Mesenchymal stem cell (in vitro differentiated cells and primary cell): ENCODE results near the gene CYBA.
A peak's percentile ranks its signal among the peaks of the same experiment; 100 is the strongest.

Experiments used
- DNase-seq: peaks from one replicate; pipeline ENCODE4 v3.0.0-alpha.2; 2013
- H2AFZ ChIP-seq: one replicate; pipeline ENCODE4 v1.6.1; 2013; ENCODE audit warnings: low read depth, mild to moderate bottlenecking, control low read depth, inconsistent platforms, low read length, moderate library complexity
- H2AK5ac ChIP-seq: 2 replicates; pipeline ENCODE4 v1.6.1; 2013; ENCODE audit warnings: low read length, moderate library complexity, mild to moderate bottlenecking, inconsistent platforms; ENCODE audit not compliant: severe bottlenecking
- H2BK120ac ChIP-seq: one replicate; pipeline ENCODE4 v1.6.1; 2013; ENCODE audit warnings: low read depth, mild to moderate bottlenecking, inconsistent platforms, low read length, moderate library complexity
- H2BK12ac ChIP-seq, 2 experiments: one replicate each; pipeline ENCODE4 v1.6.1; 2013; ENCODE audit warnings: inconsistent platforms in 2 of 2, low read length in 2 of 2, mild to moderate bottlenecking in 2 of 2, moderate library complexity in 2 of 2, control low read depth in 1 of 2
- H2BK15ac ChIP-seq: one replicate; pipeline ENCODE4 v1.6.1; 2013; ENCODE audit warnings: mild to moderate bottlenecking, low read depth, inconsistent platforms; ENCODE audit not compliant: poor library complexity, severe bottlenecking
- H2BK5ac ChIP-seq: 2 replicates; pipeline ENCODE4 v1.6.1; 2013; ENCODE audit warnings: low read depth, mild to moderate bottlenecking, low read length, control low read depth, inconsistent platforms; ENCODE audit not compliant: poor library complexity, severe bottlenecking
- H3K14ac ChIP-seq, 2 experiments: one replicate each; pipeline ENCODE4 v1.6.1; 2013; ENCODE audit warnings: inconsistent platforms in 2 of 2, low read length in 2 of 2, control low read depth in 1 of 2, mild to moderate bottlenecking in 1 of 2, moderate library complexity in 1 of 2
- H3K18ac ChIP-seq, 2 experiments: one replicate each; pipeline ENCODE4 v1.6.1; 2013; ENCODE audit warnings: inconsistent platforms in 2 of 2, low read length in 2 of 2, control low read depth in 1 of 2, low read depth in 1 of 2, mild to moderate bottlenecking in 1 of 2
- H3K23ac ChIP-seq, 2 experiments: one replicate each; pipeline ENCODE4 v1.6.1; 2013; ENCODE audit warnings: inconsistent platforms in 2 of 2, low read length in 2 of 2, mild to moderate bottlenecking in 2 of 2, moderate library complexity in 2 of 2, control low read depth in 1 of 2
- H3K27ac ChIP-seq: 2 replicates; pipeline ENCODE4 v1.5.1; 2013; ENCODE audit warnings: mild to moderate bottlenecking, moderate library complexity, low read length, control low read depth, inconsistent platforms; ENCODE audit not compliant: poor library complexity, severe bottlenecking
- H3K27me3 ChIP-seq, 2 experiments: 2 replicates each; pipeline versions ENCODE4 v1.6.1 to v1.7.0; 2013; ENCODE audit warnings: low read length in 2 of 2, mild to moderate bottlenecking in 2 of 2, moderate library complexity in 2 of 2, control low read depth in 1 of 2, inconsistent platforms in 1 of 2; ENCODE audit not compliant: control insufficient read depth in 1 of 2, insufficient read depth in 1 of 2
- H3K36me3 ChIP-seq, 2 experiments: 2 replicates each; pipeline versions ENCODE4 v1.6.1 to v1.7.0; 2013; ENCODE audit warnings: low read length in 2 of 2, control low read depth in 1 of 2, inconsistent platforms in 1 of 2, low read depth in 1 of 2, mild to moderate bottlenecking in 1 of 2; ENCODE audit not compliant: insufficient read depth in 2 of 2, control insufficient read depth in 1 of 2
- H3K4ac ChIP-seq, 2 experiments: one replicate each; pipeline ENCODE4 v1.6.1; 2013; ENCODE audit warnings: inconsistent platforms in 2 of 2, low read length in 2 of 2, mild to moderate bottlenecking in 2 of 2, moderate library complexity in 2 of 2, control low read depth in 1 of 2, low read depth in 1 of 2
- H3K4me1 ChIP-seq: 2 replicates; pipeline ENCODE4 v1.6.1; 2013; ENCODE audit warnings: low read depth, low read length, control low read depth; ENCODE audit not compliant: control insufficient read depth, insufficient read depth
- H3K4me2 ChIP-seq: 2 replicates; pipeline ENCODE4 v1.6.1; 2013; ENCODE audit warnings: low read length, mild to moderate bottlenecking, inconsistent platforms; ENCODE audit not compliant: poor library complexity, severe bottlenecking
- H3K4me3 ChIP-seq, 2 experiments: 2 replicates each; pipeline versions ENCODE4 v1.5.1 to v1.7.0; 2013; ENCODE audit warnings: low read length in 2 of 2, mild to moderate bottlenecking in 2 of 2, control low read depth in 1 of 2, low read depth in 1 of 2; ENCODE audit not compliant: insufficient read depth in 1 of 2
- H3K79me1 ChIP-seq: replicated peaks from 2 replicates; pipeline ENCODE4 v1.6.1; 2013; ENCODE audit warnings: mild to moderate bottlenecking, control low read depth, low read length, inconsistent platforms; ENCODE audit not compliant: poor library complexity, severe bottlenecking
- H3K9ac ChIP-seq: 2 replicates; pipeline ENCODE4 v1.7.0; 2013; ENCODE audit warnings: mild to moderate bottlenecking, low read length, moderate library complexity
- H3K9me3 ChIP-seq: 2 replicates; pipeline ENCODE4 v1.7.0; 2013; ENCODE audit warnings: mild to moderate bottlenecking, low read length; ENCODE audit not compliant: control insufficient read depth
- H4K8ac ChIP-seq: one replicate; pipeline ENCODE4 v1.6.1; 2013; ENCODE audit warnings: inconsistent platforms, mild to moderate bottlenecking, low read length, moderate library complexity
- H4K91ac ChIP-seq: one replicate; pipeline ENCODE4 v1.6.1; 2013; ENCODE audit warnings: mild to moderate bottlenecking, low read length, inconsistent platforms
- WGBS: methylation state at CpG from one replicate; pipeline ENCODE4 v1.1.7; 2013; ENCODE audit warnings: mixed read lengths; 5-methylcytosine and 5-hydroxymethylcytosine counted together

Gene CYBA

DNA sequence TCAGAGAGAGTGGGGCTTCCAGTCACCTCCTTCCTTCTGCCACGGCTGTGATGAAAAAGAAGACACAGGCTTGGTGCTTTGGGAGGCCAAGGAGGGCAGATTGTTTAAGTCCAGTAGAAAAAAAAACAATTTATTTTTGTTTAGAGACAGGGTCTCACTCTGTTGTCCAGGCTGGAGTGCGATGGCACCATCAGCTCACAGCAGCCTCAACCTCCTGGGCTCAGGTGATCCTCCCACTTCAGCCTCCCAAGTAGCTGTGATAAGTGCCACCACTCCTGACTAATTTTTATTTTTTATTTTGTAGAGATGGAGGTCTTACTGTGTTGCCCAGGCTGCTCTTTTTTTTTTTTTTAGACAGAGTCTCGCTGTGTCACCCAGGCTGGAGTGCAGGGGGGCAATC, 14.7 kb upstream of the CYBA start:
- Histone ChIP-seq H2BK15ac (no peak overlapping the region), H3K36me3 (peaks cover 3 to 9% of the 10 kb centered on the region in 2 experiments), H4K8ac (no peak overlapping the region), H3K27me3 (no peaks in the 10 kb centered on the region), H3K4me3 (no peak overlapping the region), H2AK5ac (no peak overlapping the region), H3K4me2 (no peak overlapping the region), H2BK5ac (no peak overlapping the region), H3K9me3 (no peaks in the 10 kb centered on the region), H2BK12ac (no peak overlapping the region), H3K4me1 (peaks cover 12% of the 10 kb centered on the region), H3K23ac (no peak overlapping the region), H2AFZ (no peak overlapping the region), H4K91ac (no peak overlapping the region), H3K14ac (no peak overlapping the region), H3K79me1 (peaks cover 11% of the 10 kb centered on the region), H3K4ac (no peak overlapping the region), H3K9ac (no peak overlapping the region), H2BK120ac (no peak overlapping the region), H3K18ac (no peak overlapping the region), H3K27ac (no peak overlapping the region)
- no peak for DNase-seq
- 100% methylated on average over 3 of the region's 3 CpGs for WGBS

DNA sequence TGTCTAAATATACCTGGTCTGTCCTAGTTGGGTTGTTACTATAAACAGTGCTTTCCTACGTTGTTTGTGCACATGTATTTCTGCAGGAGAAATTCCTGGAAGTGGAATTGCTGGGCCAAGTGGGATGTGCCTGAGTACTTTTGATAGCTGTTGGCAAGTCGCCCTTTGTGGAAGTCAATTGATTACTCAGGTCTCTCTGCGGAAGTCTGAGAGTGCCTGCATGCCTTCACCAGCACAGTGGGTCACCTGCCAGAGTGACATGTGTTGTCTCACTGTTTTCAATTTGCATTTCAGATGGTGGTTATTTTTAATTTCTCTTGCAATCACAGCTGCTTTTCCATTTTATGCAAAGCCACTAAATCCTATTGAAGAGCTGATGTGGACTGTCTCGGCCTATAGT, 14.3 kb upstream of the CYBA start:
- DNase-seq = no peak
- no peak overlapping the region for H2AFZ ChIP-seq
- no peak overlapping the region for H2BK5ac ChIP-seq
- H3K4me1 ChIP-seq = peaks cover 12% of the 10 kb centered on the region
- H3K4ac ChIP-seq = no peak overlapping the region
- no peaks in the 10 kb centered on the region for H3K27me3 ChIP-seq
- H3K4me2 ChIP-seq = no peak overlapping the region
- no peak overlapping the region for H3K23ac ChIP-seq
- H3K79me1 ChIP-seq = peaks cover 11% of the 10 kb centered on the region
- H3K4me3 ChIP-seq = no peak overlapping the region
- no peak overlapping the region for H2AK5ac ChIP-seq
- no peaks in the 10 kb centered on the region for H3K9me3 ChIP-seq
- H3K27ac ChIP-seq = no peak overlapping the region
- no peak overlapping the region for H4K91ac ChIP-seq
- H3K9ac ChIP-seq = no peak overlapping the region
- peaks cover 3 to 10% of the 10 kb centered on the region in 2 experiments for H3K36me3 ChIP-seq
- H2BK12ac ChIP-seq = no peak overlapping the region
- H2BK120ac ChIP-seq = no peak overlapping the region
- H4K8ac ChIP-seq = no peak overlapping the region
- H3K14ac ChIP-seq = no peak overlapping the region
- 92% methylated on average over 4 of the region's 4 CpGs for WGBS
- no peak overlapping the region for H3K18ac ChIP-seq
- H2BK15ac ChIP-seq = no peak overlapping the region

DNA sequence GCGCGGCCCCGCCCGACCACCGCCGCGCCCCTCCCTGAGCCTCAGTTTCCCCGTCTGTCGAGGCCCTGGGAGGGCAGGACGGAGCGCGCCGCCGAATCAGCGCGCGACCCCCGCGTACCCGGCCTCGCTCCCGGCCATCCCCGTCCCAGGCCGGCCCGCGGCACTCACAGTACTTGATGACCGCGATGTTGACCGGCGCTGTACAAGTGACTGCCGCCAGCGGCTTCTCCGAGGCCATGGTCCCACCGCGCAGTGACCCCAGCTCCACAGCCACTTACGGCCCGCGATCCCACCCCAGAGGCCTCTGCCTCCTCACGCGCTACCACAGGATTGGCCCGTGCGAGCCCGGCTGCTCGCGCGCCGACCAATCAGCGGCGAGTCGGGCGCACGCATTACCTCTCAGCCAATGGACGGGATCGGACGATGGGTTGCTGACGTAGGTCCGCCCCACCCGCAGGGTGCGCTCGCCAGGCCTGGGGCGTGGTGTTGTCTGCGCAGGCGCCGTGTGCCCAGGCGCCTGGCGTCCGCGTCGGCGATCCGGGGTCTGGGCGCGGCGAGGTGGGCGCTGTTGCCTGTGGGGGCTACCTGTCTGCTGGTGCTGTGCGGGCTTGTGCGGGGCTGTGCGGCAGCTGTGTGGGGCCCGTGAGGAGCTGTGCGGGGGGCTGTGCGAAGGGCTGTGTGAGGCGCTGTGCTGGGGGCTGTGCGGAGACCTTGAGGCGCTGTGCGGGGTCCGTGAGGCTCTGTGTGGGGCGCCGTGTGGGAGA, 12.2 kb upstream of the CYBA start, which contains the start of gene MVD:
Gene MVD (minus strand): TSS at position 249 of the 764 bp plus-strand sequence. CDS start 11 bp downstream, at position 238.
- Histone ChIP-seq H4K91ac (peak within 1 kb of the TSS; percentile 93), H2BK12ac (peak within 1 kb of the TSS in 1 of 2 experiments; percentile 91), H3K79me1 (peaks cover 24% of the 10 kb centered on the region), H2AK5ac (no peak within 1 kb of the TSS), H3K14ac (peak within 1 kb of the TSS in 1 of 2 experiments; percentile 100), H2AFZ (peak within 1 kb of the TSS; percentile 91), H3K36me3 (peaks cover 17 to 22% of the 10 kb centered on the region in 2 experiments), H3K27ac (no peak within 1 kb of the TSS), H3K4ac (peak within 1 kb of the TSS; percentile 94 to 99), H3K4me2 (peak within 1 kb of the TSS; percentile 81), H3K27me3 (no peaks in the 10 kb centered on the region), H3K9me3 (no peaks in the 10 kb centered on the region), H3K4me1 (peaks cover 15% of the 10 kb centered on the region), H3K4me3 (peak within 1 kb of the TSS; percentile 92 to 97), H2BK5ac (no peak within 1 kb of the TSS), H3K23ac (peak within 1 kb of the TSS; percentile 51 to 92), H2BK15ac (peak within 1 kb of the TSS; percentile 97), H2BK120ac (peak within 1 kb of the TSS; percentile 90), H3K18ac (peak within 1 kb of the TSS; percentile 95 to 97), H4K8ac (peak within 1 kb of the TSS; percentile 94), H3K9ac (peak within 1 kb of the TSS; percentile 92)
- peak; percentile 99 for DNase-seq
- under 1% methylated on average over 73 of the region's 88 CpGs for WGBS

DNA sequence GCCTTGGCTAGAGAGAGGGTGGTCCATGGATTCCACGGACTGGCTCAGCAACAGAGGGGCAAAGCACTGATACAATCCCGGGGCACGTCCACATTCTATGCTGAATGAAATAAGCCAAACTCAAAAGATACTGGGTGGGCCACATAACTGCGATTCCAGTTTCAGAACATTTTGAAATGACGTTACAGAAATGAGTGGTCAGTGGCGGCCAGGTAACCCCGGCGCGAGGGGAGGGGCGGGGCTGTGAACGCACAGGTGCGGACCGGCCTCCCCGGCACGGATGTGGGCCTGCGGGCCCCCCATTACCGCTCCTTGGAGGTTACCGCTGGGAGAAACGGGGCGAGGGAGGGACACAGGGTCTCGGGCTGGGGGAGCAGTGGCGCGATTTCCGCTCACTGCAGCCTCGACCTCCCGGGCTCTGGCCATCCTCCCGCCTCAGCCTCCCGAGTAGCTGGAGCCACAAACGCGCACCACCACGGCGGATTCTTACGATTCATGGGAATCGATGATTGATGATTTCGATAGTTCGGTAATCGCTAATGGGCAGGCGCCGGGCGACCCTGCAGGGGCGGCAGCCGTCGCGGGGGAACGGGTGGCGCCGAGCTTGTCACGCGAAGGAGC, 11.5 kb upstream of the CYBA start:
- Histone ChIP-seq H3K4me1 (peaks cover 14% of the 10 kb centered on the region), H3K27me3 (no peaks in the 10 kb centered on the region), H3K79me1 (peaks cover 30% of the 10 kb centered on the region), H3K36me3 (peaks cover 23 to 29% of the 10 kb centered on the region in 2 experiments), H3K4me2 (peak overlapping the region; percentile 81), H3K9ac (peak overlapping the region; percentile 92), H2BK12ac (peak overlapping the region in 1 of 2 experiments; percentile 57), H2BK5ac (no peak overlapping the region), H3K14ac (peak overlapping the region in 1 of 2 experiments; percentile 86), H3K4me3 (peak overlapping the region; percentile 92 to 95), H2BK15ac (peak overlapping the region; percentile 60), H3K27ac (no peak overlapping the region), H2AK5ac (no peak overlapping the region), H3K9me3 (no peaks in the 10 kb centered on the region), H3K4ac (peak overlapping the region; percentile 76 to 82), H3K23ac (peak overlapping the region; percentile 42 to 78), H4K91ac (peak overlapping the region; percentile 83), H3K18ac (peak overlapping the region; percentile 83 to 87), H2AFZ (peak overlapping the region; percentile 56), H4K8ac (peak overlapping the region; percentile 83), H2BK120ac (peak overlapping the region; percentile 90)
- DNase-seq = peak; percentile 22
- WGBS = 3% methylated on average over 48 of the region's 49 CpGs
